MCF 10A (cell line): ENCODE results near the gene KAZN. TPM values are rescaled to one million over a fixed set of nuclear protein-coding genes. Genes with fewer than 3 reads are reported as not detected.

Experiments
- BruUV-seq: library from RNA; stranded (reverse); fragments of 400-500 nt; replicated peaks from 2 replicates; lab custom pipeline; 2021; lab: Mats Ljungman, UMichigan
- CTCF ChIA-PET: fragments of 300-600 bp; sonication (Branson Sonifier 250); formaldehyde crosslinking; extraction: SDS; loops from one replicate; lab custom pipeline; 2021; ENCODE audit warnings: antibody characterized with exemption, inconsistent platforms; lab: Yijun Ruan, JAX
- POLR2A ChIA-PET: fragments of 300-600, 350-650 bp; sonication (Branson Sonifier 250); formaldehyde crosslinking; extraction: SDS; loops from one replicate; lab custom pipeline; 2020; ENCODE audit warnings: antibody characterized with exemption, inconsistent platforms; lab: Yijun Ruan, JAX
- DNase-seq: peaks from one replicate; pipeline ENCODE4 v3.0.0-alpha.2; 2018; ENCODE audit not compliant: unreplicated experiment
- H3K27ac Mint-ChIP-seq: one replicate; pipeline ENCODE4 v1.8.0; 2022; ENCODE audit warnings: mild to moderate bottlenecking, low read depth, mixed read lengths; ENCODE audit not compliant: unreplicated experiment
- H3K27me3 Mint-ChIP-seq: one replicate; pipeline ENCODE4 v1.8.0; 2022; ENCODE audit warnings: mixed read lengths; ENCODE audit not compliant: insufficient read depth, unreplicated experiment
- H3K36me3 Mint-ChIP-seq: one replicate; pipeline ENCODE4 v1.8.0; 2022; ENCODE audit warnings: mild to moderate bottlenecking, moderate library complexity, mixed read lengths; ENCODE audit not compliant: insufficient read depth, unreplicated experiment
- H3K4me1 Mint-ChIP-seq: one replicate; pipeline ENCODE4 v1.8.0; 2022; ENCODE audit warnings: mixed read lengths; ENCODE audit not compliant: insufficient read depth, unreplicated experiment
- H3K4me3 Mint-ChIP-seq: one replicate; pipeline ENCODE4 v1.8.0; 2022; ENCODE audit warnings: mild to moderate bottlenecking, moderate library complexity, mixed read lengths; ENCODE audit not compliant: unreplicated experiment
- H3K9me3 Mint-ChIP-seq: one replicate; pipeline ENCODE4 v1.8.0; 2022; ENCODE audit warnings: mixed read lengths; ENCODE audit not compliant: unreplicated experiment
- CTCF ChIP-seq: fragments of 200-600 bp; IDR thresholded peaks from one replicate; pipeline ENCODE4 v1.8.0; 2022; ENCODE audit warnings: antibody characterized with exemption, mild to moderate bottlenecking; ENCODE audit not compliant: unreplicated experiment
- intact Hi-C: fragments of 100-400 bp; cut with micrococcal nuclease; formaldehyde crosslinking; loops from 2 replicates; pipeline ENCODE4 v1.14.1; 2022
- total RNA-seq: library from RNA; stranded (reverse); gene quantifications from 2 replicates; pipeline ENCODE4 v1.2.3, GENCODE V29; 2022

Gene KAZN
- total RNA-seq, 1 experiment from 2014 or later = 3.3 TPM

GRCh38 chr1:14646973-14647372 lies 48.5 kb downstream of the KAZN start:
- no peak overlapping the region for H3K4me3 Mint-ChIP-seq
- ChIA-PET POLR2A (no interaction called here), CTCF (no interaction called here)
- H3K9me3 Mint-ChIP-seq = peaks cover 20% of the 10 kb centered on the region
- TF ChIP-seq CTCF = no peak
- intact Hi-C loops = no loop called here
- H3K36me3 Mint-ChIP-seq = no peaks in the 10 kb centered on the region
- H3K27me3 Mint-ChIP-seq = no peaks in the 10 kb centered on the region
- no peaks in the 10 kb centered on the region for H3K4me1 Mint-ChIP-seq
- no peak for DNase-seq
- no peak overlapping the region for H3K27ac Mint-ChIP-seq
- no TSS peak for BruUV-seq

- ChIA-PET POLR2A (no interaction called here), CTCF (no interaction called here)
- DNase-seq = no peak
- Mint-ChIP-seq H3K36me3 (no peaks in the 10 kb centered on the region), H3K4me3 (no peak overlapping the region), H3K4me1 (no peaks in the 10 kb centered on the region), H3K27me3 (no peaks in the 10 kb centered on the region), H3K27ac (no peak overlapping the region), H3K9me3 (peaks cover 13% of the 10 kb centered on the region)
- no peak for TF ChIP-seq CTCF
- intact Hi-C loops = no loop called here
- BruUV-seq = no TSS peak
Observed at GRCh38 chr1:14647777-14648176, 49.3 kb downstream of the KAZN start.

GRCh38 chr1:14648391-14648790 lies 49.9 kb downstream of the KAZN start:
- BruUV-seq = no TSS peak
- Mint-ChIP-seq H3K9me3 (peaks cover 13% of the 10 kb centered on the region), H3K36me3 (no peaks in the 10 kb centered on the region), H3K4me1 (no peaks in the 10 kb centered on the region), H3K4me3 (no peak overlapping the region), H3K27me3 (no peaks in the 10 kb centered on the region), H3K27ac (no peak overlapping the region)
- ChIA-PET CTCF (no interaction called here), POLR2A (interaction anchor here (0.7 kb wide), 2 partner anchors 66 to 156 kb away, joined by 3 read pairs; no protein-coding TSS in a partner anchor)
- no peak for DNase-seq
- no peak for TF ChIP-seq CTCF
- intact Hi-C loops = no loop called here

GRCh38 chr1:14648896-14649855 lies 50.7 kb downstream of the KAZN start:
- H3K36me3 Mint-ChIP-seq = no peaks in the 10 kb centered on the region
- intact Hi-C loops = no loop called here
- TF ChIP-seq CTCF = no peak
- no peak overlapping the region for H3K27ac Mint-ChIP-seq
- H3K9me3 Mint-ChIP-seq = peaks cover 13% of the 10 kb centered on the region
- ChIA-PET CTCF (interaction anchor here (0.9 kb wide), 1 partner anchor 118 kb away, joined by 3 read pairs; no protein-coding TSS in a partner anchor), POLR2A (interaction anchor here (0.7 kb wide), 2 partner anchors 67 to 155 kb away, joined by 3 read pairs; no protein-coding TSS in a partner anchor)
- H3K4me1 Mint-ChIP-seq = no peaks in the 10 kb centered on the region
- no peaks in the 10 kb centered on the region for H3K27me3 Mint-ChIP-seq
- H3K4me3 Mint-ChIP-seq = no peak overlapping the region
- no TSS peak for BruUV-seq
- no peak for DNase-seq
